HK-2 (cell line): Measurements from ENCODE around the gene DLX3.

Source experiments
- DNase-seq: peaks from one replicate; pipeline ENCODE4 v3.0.0-alpha.2; 2018; ENCODE audit not compliant: unreplicated experiment

DLX3 gene

DNA sequence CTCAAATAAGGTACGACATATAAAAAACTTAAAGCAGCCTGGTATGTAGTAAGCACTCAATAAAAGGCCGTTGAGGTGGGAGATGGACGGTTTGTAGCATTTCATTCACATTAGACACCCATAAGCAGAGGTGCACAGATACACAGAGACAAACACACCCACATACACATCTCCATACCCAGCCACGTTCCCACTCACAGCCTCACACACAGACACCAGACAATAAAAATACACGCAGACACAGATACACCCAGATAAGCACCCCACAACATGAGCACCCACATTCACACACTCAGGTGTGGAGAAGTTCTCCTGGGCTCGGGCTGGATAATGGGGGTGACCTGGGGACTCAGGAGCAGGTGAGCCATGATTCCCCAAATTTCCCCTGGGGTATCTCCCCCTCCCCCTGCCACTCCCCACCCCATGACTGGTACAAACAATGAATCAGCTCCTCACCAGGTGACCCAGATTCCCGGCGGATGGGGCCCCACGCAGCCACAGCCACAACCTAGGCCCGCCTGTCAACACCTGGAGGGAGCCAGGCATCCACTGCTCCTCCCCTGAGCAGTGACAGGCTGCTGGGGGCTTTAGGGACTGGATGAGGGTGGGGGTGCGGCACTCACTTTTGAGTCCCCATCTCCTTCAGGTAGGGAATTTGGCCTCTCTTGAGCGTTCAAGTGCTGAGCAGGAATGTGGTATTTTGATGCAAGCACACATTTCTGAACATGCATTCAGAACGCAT, 2.7 kb downstream of the DLX3 start:
- no peak for DNase-seq

GRCh38 chr17:49991409-49991808, 3.6 kb downstream of the DLX3 start:
- no peak for DNase-seq

GRCh38 chr17:49990921-49991320, 4.1 kb downstream of the DLX3 start:
- DNase-seq, result no peak

- DNase-seq, result no peak
These were observed 4.7 kb downstream of the DLX3 start for GRCh38 chr17:49990331-49990730.

- no peak for DNase-seq
These were observed 5.5 kb downstream of the DLX3 start for GRCh38 chr17:49989518-49989880.

GRCh38 chr17:49987681-49988441, 7.2 kb downstream of the DLX3 start:
- no peak for DNase-seq

DNA sequence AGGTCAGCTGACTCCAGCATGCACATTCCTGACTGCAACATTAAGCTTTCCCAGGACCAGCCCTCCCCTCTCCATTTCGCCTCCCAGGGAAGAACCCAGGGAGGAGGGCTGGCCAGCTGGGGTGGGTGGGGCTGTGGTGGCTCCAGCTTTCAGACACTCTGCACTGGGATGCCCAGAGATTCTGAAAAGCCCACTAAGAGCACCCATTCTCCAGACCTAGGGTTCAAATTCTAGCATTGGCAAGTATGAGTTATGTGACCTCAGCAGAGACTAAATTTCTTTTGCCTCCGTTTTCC, 7.8 kb downstream of the DLX3 start:
- no peak for DNase-seq

DNA sequence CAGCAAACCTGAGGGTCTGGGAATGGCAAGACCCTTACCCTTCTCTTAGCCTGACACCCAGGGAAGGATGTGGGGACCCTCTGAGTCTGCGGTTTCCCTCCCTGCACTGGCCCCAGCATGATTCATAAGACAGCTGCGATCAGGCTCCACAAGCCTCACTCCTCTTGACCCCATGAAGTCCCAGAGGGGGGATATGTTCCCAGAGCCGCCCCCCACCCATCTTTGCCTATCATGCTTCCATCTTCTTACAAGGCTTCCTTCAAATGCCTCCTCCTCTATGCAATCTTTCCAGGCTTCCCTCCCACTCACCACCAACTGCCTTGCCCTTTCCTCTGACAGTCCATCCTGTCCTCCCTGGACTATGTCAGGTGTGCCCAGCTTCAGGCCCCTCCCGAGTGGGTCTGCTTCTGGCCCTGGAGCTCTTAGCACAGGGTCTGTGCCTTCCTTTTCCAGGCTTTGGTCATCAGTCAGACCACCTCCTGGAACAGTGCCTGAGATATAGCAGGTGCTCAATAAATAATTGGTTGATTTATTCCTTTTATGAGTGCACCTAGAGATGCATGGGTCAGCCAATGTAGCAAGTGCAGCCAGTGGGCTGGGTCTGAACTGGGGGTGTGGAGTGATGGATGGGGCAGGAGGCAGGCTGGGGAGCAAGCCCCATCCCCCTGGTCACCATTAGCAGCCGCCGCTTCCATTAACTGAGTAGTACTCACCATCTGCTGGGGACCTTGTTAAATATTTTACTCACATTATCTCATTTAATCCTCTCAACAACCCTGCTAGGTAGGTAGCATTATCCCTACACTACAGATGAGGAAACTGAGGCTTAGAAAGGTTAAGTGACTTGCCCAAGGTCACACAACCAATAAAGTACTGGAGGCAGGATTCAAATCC, 8.4 kb downstream of the DLX3 start:
- DNase-seq, result no peak

DNA sequence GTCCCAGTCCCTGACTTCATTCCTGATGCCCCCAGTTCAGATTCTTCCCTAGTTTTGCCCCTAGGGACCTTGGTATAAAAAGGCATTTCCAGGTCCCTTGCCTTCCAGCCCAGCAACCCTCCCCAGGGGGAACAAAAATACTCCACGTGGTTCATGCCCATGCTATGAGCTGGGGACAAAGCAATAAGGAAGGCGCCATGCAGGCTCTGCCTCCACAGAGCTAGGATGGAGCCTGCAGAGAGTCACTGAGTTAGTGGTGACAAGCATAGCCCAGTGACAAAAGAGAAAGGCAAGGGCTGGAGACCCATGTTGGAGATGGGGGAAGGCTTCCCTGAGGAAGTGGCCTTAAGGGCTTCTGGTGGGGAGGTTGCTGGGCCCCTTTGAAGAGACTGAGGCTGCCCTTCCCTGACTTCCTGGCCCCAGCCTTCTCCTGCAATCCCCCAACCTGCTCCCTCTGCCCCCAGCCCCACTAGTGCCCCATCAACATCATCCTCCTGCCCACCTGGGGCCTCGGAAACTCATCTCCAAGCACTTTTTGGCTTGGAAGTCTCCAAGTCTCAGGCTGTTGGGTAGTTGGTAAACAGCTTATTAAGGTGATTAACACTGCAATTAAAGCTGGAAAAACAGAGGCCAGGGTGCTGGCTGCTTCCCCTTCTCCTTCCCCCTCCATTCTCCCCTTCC, 9.6 kb downstream of the DLX3 start:
- DNase-seq, result no peak

GRCh38 chr17:49984776-49985175, 10.2 kb downstream of the DLX3 start:
- DNase-seq, result no peak

GRCh38 chr17:49984283-49984682, 10.7 kb downstream of the DLX3 start:
- no peak for DNase-seq

DNA sequence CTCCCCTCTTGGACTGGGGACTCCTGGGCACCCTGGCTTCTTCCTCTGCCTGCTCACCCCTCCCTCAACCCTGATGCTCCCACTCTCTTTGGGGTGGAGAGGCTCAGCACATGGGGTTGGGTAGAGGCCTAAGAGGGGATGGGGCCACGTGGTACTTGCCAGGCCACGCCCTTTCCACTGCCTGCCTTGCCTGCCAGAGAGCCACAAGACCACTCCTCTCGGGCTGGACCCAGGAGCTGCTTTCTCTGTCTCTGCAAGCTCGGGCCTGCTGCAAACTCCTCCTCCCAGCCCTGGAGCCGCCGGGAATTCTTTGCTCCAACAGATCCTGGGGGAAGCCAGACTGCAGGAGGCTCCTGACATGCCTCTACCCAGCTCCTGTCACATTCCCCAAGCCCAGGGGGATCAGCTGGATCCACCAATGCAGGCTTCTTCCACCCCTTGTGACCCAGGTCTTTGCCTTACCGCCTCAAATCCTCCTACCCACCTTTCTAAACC, 14.3 kb downstream of the DLX3 start:
- DNase-seq, result no peak

DNA sequence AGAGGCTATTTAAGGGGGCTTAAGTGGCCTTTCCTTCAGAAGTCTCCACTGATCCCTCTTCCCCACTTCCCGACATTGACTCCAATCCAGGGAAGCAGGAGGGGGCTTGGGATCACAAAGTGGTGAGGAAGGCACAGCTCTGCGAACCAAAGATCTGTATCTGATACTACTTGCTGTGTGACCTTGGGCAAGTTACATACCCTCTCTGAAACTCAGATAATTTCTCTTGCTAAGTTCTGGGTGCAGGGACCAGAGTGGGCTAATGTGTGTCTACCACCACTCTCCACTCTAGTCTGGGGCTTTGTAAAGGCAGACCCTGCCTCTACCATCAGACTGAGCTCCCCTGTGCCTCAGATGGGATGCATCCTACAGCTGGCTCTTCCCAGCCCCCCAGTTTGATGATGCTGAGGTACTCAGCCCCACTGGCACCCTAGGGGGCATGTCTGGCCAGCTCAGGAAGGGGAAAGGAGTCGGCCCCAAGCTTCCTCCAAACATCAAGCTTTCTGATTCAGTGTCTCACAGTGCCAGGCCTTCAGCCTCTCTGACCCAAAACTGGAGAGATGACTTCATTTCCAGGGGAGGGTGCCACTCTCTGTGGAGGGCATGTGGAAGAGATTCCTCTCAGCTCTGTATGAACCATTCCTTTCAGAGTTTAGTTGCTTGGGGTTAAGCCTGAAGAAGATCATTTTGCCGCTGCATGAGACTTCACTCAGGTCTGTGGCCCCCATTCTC, 15.1 kb downstream of the DLX3 start:
- DNase-seq, result no peak

- DNase-seq, result no peak
These were observed 16.5 kb downstream of the DLX3 start for GRCh38 chr17:49978501-49978900.

- no peak for DNase-seq
These were observed 17.3 kb downstream of the DLX3 start for GRCh38 chr17:49977463-49978389.

GRCh38 chr17:49976828-49977202, 18.2 kb downstream of the DLX3 start:
- no peak for DNase-seq

DNA sequence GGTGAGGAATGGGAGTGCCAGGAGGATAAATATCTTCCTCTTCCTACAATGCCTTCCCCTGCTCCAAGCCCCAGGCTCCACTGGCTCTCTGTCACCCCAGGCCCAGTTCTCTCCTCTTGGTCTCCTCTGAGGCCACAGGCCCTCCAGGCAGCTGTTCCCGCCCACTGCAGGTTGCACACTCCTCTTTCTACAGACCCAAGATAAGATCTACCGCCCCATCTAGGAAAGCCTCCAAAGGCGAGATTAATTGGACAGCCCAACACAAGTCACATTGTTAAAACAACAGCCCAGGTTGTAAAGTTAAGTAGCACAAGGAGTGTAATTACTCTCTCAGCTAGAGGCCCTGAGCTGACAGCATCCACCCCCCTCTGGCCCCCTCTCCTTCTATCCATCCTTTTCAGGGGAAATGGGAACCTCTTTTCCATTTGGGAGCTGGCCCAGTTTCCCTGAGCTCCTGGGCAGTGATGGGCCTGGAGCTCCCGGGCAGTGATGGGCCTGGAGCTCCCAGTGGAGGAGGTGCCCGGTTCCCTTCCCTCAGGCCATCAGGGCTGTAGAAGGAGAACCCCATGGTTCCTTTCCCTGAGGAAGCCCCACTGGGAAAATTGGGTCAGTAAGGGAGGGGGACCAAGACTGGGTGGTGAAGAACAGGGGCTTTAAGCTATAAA, 18.7 kb downstream of the DLX3 start:
- DNase-seq, result no peak

DNA sequence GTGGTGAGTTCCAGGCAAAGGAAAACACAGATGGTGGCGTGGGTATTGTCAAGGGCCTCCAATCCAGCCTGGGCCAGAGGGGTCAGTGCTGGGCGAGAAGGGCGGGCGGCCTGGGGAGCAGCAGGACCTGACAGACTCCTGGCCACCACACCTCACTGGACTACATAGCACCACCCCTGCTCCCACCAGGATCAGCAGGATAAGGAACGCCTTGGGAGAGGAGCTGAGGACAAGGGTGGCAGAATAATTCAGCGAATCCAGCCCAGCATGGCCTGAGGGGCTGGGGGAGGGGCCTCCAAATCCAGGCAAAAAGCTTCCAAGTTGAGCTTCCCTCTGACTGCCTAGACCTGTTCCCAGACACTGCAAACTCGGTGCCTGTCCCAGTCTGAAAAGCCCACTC, 19.5 kb downstream of the DLX3 start:
- no peak for DNase-seq

- no peak for DNase-seq
These were observed 21.8 kb downstream of the DLX3 start for GRCh38 chr17:49973271-49973615.
